HG03558 (cell line): ENCODE measurements around the gene ING5.
"Not testable (repeated sequence)": the region's sequence is repeated elsewhere in the genome, so short reads cannot be mapped to it uniquely, and the experiment has no call there.

Experiments used
- ATAC-seq: cut with Tn5 transposase; IDR thresholded peaks from one replicate; pipeline ENCODE4 v1.9.1; 2021; ENCODE audit warnings: moderate number of reproducible peaks; ENCODE audit not compliant: unreplicated experiment; ENCODE audit errors: extremely low read depth

The ING5 gene

DNA sequence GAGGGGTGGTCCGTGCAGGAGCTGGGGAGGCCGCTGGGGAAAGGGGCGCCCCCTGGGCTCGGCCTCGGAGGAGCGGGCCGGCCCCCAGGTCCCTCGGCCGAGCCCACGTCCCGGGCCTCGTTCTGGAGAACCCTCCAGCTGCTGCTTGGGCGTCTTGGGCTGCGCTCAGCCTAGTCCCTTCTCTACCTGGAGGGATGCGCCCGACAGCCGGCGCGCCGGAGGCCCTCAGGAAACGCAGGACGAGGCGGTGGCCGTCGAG is 32.3 kb downstream of the ING5 start:
- ATAC-seq = peak; percentile 17

- ATAC-seq = peak; percentile 44
Measured at GRCh38 chr2:241734467-241735208, 32.8 kb downstream of the ING5 start, which contains the start of gene D2HGDH. D2HGDH (plus strand) TSS chr2:241734630; CDS start chr2:241735225, 595 bp downstream.

GRCh38 chr2:241736111-241736510 is 34.3 kb downstream of the ING5 start:
- ATAC-seq = no peak

GRCh38 chr2:241738040-241738686 is 36.3 kb downstream of the ING5 start:
- no peak for ATAC-seq

- ATAC-seq = no peak
Measured at GRCh38 chr2:241739177-241739576, 37.3 kb downstream of the ING5 start.

DNA sequence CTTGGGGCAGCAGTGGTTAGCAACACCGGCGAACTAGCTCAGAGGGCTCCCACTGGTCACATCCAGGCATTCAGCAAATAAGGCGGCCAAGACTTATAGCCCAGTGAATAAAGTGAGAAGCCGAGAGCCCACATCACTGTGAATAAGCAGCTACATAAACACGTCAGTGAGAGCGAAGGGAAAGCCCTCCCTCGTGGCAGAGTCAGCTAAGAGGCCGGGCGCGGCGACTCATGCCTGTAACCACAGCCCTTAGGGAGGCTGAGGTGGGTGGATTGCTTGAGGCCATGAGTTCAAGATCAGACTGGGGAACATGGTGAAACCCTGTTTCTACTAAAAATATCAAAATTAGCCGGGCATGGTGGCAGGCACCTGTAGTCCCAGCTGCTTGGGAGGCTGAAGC is 37.8 kb downstream of the ING5 start:
- ATAC-seq = no peak

DNA sequence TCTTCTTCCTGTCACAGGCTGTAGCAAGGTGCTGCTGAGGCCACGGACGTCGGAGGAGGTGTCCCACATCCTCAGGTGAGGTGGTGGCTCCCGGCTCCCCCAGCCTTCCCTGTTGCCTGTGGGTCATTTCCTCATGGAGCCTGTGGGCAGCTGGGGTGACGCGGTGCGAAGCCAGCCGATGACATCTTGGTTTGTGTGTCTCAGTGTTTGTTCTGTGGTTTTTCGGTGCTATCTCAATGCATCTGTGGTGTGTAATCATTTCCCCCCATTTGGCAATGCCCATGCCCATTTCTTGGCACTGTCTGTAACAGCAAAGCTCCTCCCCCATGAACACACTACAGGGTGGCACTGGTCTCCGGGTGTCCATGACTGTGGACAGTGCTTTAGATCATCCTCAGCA is 39.2 kb downstream of the ING5 start:
- no peak for ATAC-seq

DNA sequence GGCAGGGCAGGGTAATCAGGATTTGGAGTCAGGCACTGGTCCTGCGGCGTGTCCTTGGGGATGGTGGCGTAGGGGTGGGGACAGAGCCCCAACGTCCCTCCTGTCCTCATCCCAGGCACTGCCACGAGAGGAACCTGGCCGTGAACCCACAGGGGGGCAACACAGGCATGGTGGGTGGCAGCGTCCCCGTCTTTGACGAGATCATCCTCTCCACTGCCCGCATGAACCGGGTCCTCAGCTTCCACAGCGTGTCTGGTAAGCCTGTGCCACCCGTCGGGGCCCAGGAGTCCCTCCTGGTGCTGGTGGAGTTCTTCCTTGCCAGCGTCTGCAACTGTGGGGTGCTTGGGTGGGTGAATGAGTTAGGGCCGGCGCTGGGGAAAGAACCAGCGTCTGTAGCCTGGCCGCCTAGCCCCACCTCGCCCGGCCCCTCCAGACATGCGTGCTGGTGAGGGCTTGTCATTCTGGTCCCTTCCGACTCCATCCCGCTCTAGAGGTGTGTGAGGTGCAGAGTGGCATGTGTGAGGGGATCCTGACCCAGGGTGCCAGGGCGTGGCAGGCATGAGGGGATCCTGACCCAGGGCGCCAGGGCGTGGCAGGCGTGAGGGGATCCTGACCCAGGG is 40.6 kb downstream of the ING5 start:
- ATAC-seq = no peak

DNA sequence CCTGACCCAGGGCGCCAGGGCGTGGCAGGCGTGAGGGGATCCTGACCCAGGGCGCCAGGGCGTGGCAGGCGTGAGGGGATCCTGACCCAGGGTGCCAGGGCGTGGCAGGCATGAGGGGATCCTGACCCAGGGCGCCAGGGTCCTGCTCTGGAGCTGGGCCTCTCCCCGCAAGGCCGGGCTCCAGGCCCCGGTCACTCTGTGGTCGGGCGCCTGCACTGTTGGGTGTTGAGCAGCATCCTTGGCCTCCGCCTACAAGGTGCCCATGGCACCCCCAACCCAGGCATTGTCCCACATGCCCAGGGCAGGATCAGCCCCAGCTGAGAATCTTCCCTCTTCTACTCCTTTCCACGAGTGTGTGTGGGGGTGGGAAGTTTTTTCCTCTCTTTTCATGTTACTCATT is 41.2 kb downstream of the ING5 start:
- not testable (repeated sequence) for ATAC-seq

- no peak for ATAC-seq
Measured at GRCh38 chr2:241743620-241744019, 41.8 kb downstream of the ING5 start.

- no peak for ATAC-seq
Measured at GRCh38 chr2:241744028-241744754, 42.4 kb downstream of the ING5 start.

DNA sequence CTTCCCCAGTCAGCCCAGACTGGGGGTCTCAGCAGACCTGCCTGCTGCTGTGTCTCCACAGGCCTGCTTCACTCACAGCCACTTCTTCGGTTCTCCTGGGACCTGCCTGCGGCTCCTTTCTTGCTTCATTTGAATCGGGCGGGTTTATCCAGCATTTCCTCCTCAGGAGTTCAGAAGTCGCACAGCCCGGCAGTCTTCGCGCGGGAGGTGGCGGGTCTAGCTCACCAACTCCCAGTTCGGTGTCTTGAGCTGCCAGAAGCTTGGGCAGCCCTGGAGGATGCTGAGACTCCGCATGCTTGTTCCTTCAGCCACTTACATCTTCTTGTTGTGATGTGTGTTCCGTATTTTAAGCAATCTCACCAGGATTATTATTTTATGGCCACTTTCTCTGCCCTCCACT is 43.4 kb downstream of the ING5 start:
- ATAC-seq = no peak

- ATAC-seq = no peak
Measured at GRCh38 chr2:241746084-241746483, 44.2 kb downstream of the ING5 start.

DNA sequence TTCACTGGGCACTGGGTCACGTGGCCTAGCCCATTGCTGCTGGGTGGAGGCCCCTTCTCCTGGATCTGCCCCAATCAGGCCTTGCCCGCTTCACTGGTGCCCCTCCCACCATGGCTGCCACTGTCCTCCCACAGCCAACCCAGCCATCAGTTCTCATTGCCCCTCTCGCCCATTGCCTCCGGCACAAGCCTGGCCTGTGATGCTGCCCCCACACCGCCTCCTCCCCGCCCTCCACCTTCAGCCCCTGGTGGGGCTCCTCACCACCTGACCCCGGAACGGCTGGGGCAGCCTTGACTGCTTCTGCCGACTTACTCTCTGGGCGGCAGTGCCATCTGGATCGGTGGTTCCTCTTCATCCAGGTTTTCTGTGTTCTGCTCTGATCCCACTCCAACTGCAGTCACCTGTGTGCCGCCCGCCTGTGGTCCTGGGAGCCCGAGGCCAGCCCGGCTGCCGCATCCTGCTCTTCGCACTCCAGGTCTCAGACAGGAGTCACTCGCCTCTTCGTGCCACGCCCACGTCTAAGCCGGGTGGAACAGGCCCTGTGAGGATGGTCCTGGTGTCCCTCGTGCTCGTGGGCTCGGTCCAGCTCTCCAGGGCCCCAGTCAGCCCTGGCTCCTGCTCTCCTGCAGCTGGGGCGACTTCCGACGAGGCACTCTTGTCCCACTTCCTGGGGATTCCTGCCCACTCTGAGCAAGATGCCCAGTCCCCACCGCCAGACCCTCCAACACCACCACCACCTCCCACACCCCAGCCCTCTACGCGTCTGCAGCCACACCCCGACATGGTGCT is 46.8 kb downstream of the ING5 start:
- no peak for ATAC-seq

GRCh38 chr2:241750076-241750840 is 48.4 kb downstream of the ING5 start:
- no peak for ATAC-seq

- ATAC-seq = no peak
Measured at GRCh38 chr2:241751152-241751551, 49.3 kb downstream of the ING5 start.

DNA sequence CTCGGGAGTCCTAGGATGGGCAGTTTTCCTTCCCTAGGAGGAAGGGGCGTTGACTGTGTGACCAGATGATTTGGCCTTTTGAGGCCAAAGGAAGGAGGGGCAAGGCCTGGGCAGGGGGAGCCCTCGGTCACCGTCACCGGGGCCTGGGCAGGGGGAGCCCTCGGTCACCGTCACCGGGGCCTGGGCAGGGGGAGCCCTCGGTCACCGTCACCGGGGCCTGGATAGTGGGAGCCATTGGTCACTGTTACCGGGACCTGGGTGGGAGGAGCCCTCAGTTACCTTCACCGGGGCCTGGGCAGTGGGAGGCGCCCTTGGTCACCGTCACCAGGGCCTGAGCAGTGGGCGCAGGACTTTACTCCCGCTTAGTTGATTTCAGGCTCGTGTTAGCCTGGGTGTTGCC is 49.9 kb downstream of the ING5 start:
- ATAC-seq = no peak

GRCh38 chr2:241752253-241752652 is 50.4 kb downstream of the ING5 start:
- ATAC-seq = no peak

- no peak for ATAC-seq
Measured at GRCh38 chr2:241752689-241753276, 50.9 kb downstream of the ING5 start.
